ENCODE data around the gene FKTN.

Gene FKTN

GRCh38 chr9:105667867-105668266, 109.9 kb downstream of the FKTN start:
- H3K4me3 ChIP-seq (replicated peaks in 1 of 2; ENCODE audit: low read depth in 2 of 2, low read length in 2 of 2): no peak overlapping the region
- DNase-seq (ENCODE audit: low read depth in 2 of 2): no peak
- TF ChIP-seq CTCF (IDR thresholded peaks at IDR 0.05; ENCODE audit: low read depth, low read length): no peak

- no peak for TF ChIP-seq CTCF (IDR thresholded peaks at IDR 0.05; ENCODE audit: low read depth, low read length)
- H3K4me3 ChIP-seq (replicated peaks in 1 of 2; ENCODE audit: low read depth in 2 of 2, low read length in 2 of 2): no peak overlapping the region
- no peak for DNase-seq (ENCODE audit: low read depth in 2 of 2)
Observed at GRCh38 chr9:105670315-105670714, 112.4 kb downstream of the FKTN start.

- no peak for TF ChIP-seq CTCF (IDR thresholded peaks at IDR 0.05; ENCODE audit: low read depth, low read length)
- no peak for DNase-seq (ENCODE audit: low read depth in 2 of 2)
Observed at GRCh38 chr9:105670775-105671174, 112.8 kb downstream of the FKTN start.

GRCh38 chr9:105672711-105673234, 114.8 kb downstream of the FKTN start:
- no peak overlapping the region for H3K4me3 ChIP-seq (replicated peaks in 1 of 2; ENCODE audit: low read depth in 2 of 2, low read length in 2 of 2)
- DNase-seq (ENCODE audit: low read depth in 2 of 2): no peak
- no peak for TF ChIP-seq CTCF (IDR thresholded peaks at IDR 0.05; ENCODE audit: low read depth, low read length)

More at GRCh38 chr9:105670775-105671174, 112.8 kb downstream of the FKTN start:
- no peak overlapping the region for H3K4me3 ChIP-seq (replicated peaks in 1 of 2; ENCODE audit: low read depth in 2 of 2, low read length in 2 of 2)

GRCh38 chr9:105673850-105674387, 116.0 kb downstream of the FKTN start:
- DNase-seq (ENCODE audit: low read depth in 2 of 2): no peak
- H3K4me3 ChIP-seq (replicated peaks in 1 of 2; ENCODE audit: low read depth in 2 of 2, low read length in 2 of 2): no peak overlapping the region
- TF ChIP-seq CTCF (IDR thresholded peaks at IDR 0.05; ENCODE audit: low read depth, low read length): no peak

- no peak for TF ChIP-seq CTCF (IDR thresholded peaks at IDR 0.05; ENCODE audit: low read depth, low read length)
- DNase-seq (ENCODE audit: low read depth in 2 of 2): no peak
- no peak overlapping the region for H3K4me3 ChIP-seq (replicated peaks in 1 of 2; ENCODE audit: low read depth in 2 of 2, low read length in 2 of 2)
Observed at GRCh38 chr9:105676351-105676923, 118.5 kb downstream of the FKTN start.
